Activated naive CD8-positive, alpha-beta T cell treated with anti-CD3 and anti-CD28 coated beads for 36 hours (primary cell): ENCODE data around the gene ARFIP2. TPM values are rescaled to one million over a fixed set of nuclear protein-coding genes. Genes with fewer than 3 reads are reported as not detected.
"Not testable (repeated sequence)": the region's sequence is repeated elsewhere in the genome, so short reads cannot be mapped to it uniquely, and the experiment has no call there.

ENCODE experiments used
- DNase-seq: peaks from one replicate; pipeline ENCODE4 v3.0.0; 2021
- H3K27ac Mint-ChIP-seq: one replicate; pipeline ENCODE4 v1.8.0; 2022; ENCODE audit warnings: mild to moderate bottlenecking, moderate library complexity, mixed read lengths
- H3K27me3 Mint-ChIP-seq: one replicate; pipeline ENCODE4 v1.8.0; 2022; ENCODE audit warnings: mild to moderate bottlenecking, mixed read lengths
- H3K36me3 Mint-ChIP-seq: one replicate; pipeline ENCODE4 v1.8.0; 2021; ENCODE audit warnings: mild to moderate bottlenecking, mixed read lengths
- H3K4me1 Mint-ChIP-seq: one replicate; pipeline ENCODE4 v1.8.0; 2021; ENCODE audit warnings: mixed read lengths
- H3K4me3 Mint-ChIP-seq: one replicate; pipeline ENCODE4 v1.8.0; 2022; ENCODE audit warnings: mild to moderate bottlenecking, moderate library complexity, mixed read lengths
- H3K9me3 Mint-ChIP-seq: one replicate; pipeline ENCODE4 v1.8.0; 2022; ENCODE audit warnings: mixed read lengths
- total RNA-seq, 2 experiments: library from RNA; stranded (reverse); gene quantifications; one replicate each; pipeline ENCODE4 v1.2.3, GENCODE V29; 2021

The ARFIP2 gene, protein sequence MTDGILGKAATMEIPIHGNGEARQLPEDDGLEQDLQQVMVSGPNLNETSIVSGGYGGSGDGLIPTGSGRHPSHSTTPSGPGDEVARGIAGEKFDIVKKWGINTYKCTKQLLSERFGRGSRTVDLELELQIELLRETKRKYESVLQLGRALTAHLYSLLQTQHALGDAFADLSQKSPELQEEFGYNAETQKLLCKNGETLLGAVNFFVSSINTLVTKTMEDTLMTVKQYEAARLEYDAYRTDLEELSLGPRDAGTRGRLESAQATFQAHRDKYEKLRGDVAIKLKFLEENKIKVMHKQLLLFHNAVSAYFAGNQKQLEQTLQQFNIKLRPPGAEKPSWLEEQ
- total RNA-seq: 10 to 100 TPM; 44.2 to 47.1 TPM

DNA sequence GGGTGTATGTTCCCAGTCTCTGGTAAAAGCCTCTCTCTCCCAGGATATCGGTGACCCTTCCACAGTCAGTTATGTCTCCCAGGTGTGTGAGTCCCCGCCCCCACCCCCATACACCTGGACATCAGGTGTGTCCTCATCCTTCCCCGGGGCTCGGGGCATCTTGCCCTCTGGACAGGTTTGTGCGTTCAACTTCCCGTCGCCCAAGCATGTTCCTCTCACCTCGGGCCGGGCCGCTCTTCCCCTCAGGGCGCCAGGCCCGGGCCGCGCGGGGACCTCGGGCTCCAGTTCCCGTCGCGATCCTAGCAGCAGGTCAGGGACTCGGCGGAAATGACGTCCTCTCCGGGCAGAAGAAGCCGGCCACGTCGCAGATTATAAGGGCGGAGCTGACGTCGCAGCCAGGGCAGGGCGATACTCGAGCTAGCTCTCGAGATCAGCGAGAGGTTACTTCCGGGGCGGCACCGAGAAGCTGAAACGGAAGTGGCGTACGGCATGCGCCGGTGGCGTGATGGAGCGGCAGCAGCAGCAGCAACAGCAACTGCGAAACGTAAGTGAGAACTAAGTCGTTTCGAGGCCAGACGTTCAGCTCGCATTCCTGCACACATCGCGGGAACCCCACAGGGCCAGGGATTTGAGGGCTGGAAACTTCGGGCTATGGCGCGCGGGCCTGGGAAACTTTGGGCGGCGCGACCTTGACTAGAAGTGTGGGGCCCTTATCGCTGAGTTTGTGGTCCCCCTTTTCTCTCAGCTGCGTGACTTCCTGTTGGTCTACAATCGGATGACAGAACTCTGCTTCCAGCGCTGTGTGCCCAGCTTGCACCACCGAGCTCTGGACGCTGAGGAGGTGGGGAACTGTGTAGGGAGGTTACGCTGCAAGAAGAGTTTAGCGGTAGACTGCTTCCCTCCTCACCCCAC is at the start of gene ARFIP2, which contains the start of gene TIMM10B:
Gene ARFIP2 (minus strand): TSS at position 320 of the 912 bp plus-strand sequence. CDS start 910 bp downstream, outside the sequence.
Gene TIMM10B (plus strand): TSS at position 490 of the 912 bp plus-strand sequence. CDS start 16 bp downstream, at position 506.
- peak within 1 kb of the TSS; percentile 92 for H3K4me3 Mint-ChIP-seq
- H3K36me3 Mint-ChIP-seq: peaks cover 30% of the 10 kb centered on the region
- H3K27me3 Mint-ChIP-seq: no peaks in the 10 kb centered on the region
- H3K4me1 Mint-ChIP-seq: peaks cover 25% of the 10 kb centered on the region
- H3K27ac Mint-ChIP-seq: peak within 1 kb of the TSS; percentile 94
- no peaks in the 10 kb centered on the region for H3K9me3 Mint-ChIP-seq
- DNase-seq: peak; percentile 96

DNA sequence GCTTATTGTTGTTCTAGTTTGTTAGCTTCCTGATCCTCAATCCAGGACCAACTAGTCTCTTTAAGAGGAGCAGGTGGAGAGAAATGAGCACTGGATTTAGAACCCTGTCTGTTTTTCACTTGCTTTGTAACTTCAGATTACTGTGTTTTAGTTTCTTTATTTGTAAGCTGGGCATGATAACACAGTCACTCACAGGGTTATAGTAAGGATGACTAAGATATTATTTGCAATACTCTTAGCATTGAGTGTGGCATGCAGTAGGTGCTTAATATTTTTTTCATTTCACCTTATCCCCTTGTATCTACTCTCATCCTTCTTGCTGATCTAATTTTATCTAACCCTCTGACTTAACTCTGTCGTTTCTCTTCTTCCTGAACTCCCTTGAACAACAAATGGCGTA is 49.7 kb upstream of the ARFIP2 start:
- Mint-ChIP-seq H3K4me1 (peaks cover 19% of the 10 kb centered on the region), H3K27ac (no peak overlapping the region), H3K4me3 (no peak overlapping the region), H3K9me3 (no peaks in the 10 kb centered on the region), H3K27me3 (no peaks in the 10 kb centered on the region), H3K36me3 (peaks cover 14% of the 10 kb centered on the region)
- DNase-seq: no peak

DNA sequence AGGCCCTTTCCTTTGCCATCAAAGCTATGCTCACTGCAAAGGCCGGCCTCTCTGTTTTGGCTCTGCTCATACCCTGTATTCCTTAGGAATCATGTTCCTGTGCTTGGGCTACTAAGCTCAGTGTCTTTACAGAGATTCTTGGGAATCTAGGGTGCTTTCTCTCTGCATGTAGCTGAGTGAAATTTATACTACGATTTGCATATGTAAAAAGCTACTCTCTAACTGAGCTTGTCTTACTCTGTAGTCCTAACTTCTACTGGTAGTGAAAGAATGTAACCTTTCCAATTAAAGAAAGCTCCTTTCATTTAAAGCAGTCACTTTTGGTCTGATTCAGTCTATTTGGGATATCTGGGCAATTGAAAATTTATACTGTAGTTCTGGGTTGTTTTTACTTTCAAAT is 48.1 kb upstream of the ARFIP2 start:
- Mint-ChIP-seq H3K9me3 (no peaks in the 10 kb centered on the region), H3K4me3 (no peak overlapping the region), H3K27ac (no peak overlapping the region), H3K36me3 (peaks cover 21% of the 10 kb centered on the region), H3K4me1 (peaks cover 31% of the 10 kb centered on the region), H3K27me3 (no peaks in the 10 kb centered on the region)
- no peak for DNase-seq

DNA sequence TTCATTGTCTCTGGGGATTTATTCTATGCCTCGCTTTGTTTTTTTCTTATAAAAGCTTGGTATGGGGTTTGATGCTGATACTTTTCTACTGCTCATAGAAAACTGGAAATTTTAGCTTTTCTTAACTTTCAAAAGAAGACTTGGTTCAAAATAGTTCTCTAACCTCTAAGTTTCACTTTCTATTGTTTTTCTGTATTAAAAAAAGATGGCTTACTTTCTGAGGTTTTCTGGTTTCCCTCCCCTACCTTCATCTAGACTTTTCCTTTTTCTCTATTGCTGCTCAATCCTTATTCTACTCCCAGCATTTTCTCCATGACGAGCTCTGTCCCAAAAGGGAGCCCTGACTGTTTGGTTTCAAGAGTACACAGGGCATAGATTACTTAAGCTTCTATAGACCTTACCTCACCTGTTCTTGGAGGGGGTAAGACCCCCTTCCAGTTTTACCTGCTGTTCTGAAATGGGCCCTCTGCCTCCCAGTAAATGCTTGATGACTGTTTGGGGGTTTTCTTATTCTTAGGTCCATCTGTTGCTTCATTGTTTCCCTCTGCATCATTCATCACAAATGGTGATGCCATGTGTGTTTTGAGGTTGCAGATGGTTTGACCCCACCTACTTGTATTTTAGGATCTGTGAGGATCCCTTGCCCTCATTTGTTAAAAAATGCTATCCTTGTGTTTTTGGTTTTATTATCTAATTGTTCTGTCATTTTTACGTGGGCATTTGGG is 45.4 kb upstream of the ARFIP2 start:
- Mint-ChIP-seq H3K4me1 (peaks cover 46% of the 10 kb centered on the region), H3K9me3 (no peaks in the 10 kb centered on the region), H3K27ac (peak overlapping the region; percentile 85), H3K36me3 (peaks cover 29% of the 10 kb centered on the region), H3K4me3 (peak overlapping the region; percentile 73), H3K27me3 (no peaks in the 10 kb centered on the region)
- peak; percentile 11 for DNase-seq

DNA sequence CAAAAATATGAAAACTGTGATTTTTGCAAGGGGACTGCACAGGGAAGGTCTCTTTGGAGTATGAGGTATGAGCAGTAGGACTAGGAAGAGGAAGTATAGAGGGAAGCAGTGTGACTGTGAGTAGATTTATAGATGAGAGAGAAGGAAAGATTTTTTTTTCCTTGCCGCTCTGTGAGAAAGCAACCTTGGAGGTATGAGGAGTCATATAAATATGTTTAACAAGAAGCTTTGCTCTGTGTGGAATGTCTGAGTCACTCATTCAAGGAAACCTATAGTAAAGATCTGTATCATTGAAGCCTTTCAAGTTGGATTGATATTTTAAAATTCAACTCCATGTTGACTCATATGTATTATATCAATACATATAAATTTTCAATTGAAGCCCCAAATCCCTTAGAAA is 42.1 kb upstream of the ARFIP2 start:
- Mint-ChIP-seq H3K27me3 (no peaks in the 10 kb centered on the region), H3K4me3 (no peak overlapping the region), H3K36me3 (peaks cover 39% of the 10 kb centered on the region), H3K9me3 (no peaks in the 10 kb centered on the region), H3K27ac (peak overlapping the region; percentile 2), H3K4me1 (peaks cover 46% of the 10 kb centered on the region)
- no peak for DNase-seq

DNA sequence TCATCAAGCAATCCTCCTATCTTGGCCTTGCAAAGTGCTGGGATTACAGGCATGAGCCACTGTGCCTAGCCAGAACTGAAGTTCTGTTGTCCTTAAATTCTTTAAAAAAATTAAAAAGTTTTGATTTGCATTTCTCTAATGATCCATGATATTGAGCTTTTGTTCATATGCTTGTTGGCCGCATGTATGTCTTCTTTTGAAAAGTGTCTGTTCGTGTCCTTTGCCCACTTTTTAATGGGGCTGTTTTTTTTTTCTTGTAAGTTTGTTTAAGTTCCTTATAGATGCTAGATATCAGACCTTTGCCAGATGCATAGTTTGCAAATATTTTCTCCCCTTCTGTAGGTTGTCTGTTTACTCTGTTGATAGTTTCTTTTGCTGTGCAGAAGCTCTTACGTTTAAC is 40.8 kb upstream of the ARFIP2 start:
- Mint-ChIP-seq H3K36me3 (peaks cover 36% of the 10 kb centered on the region), H3K4me1 (peaks cover 38% of the 10 kb centered on the region)
- not testable (repeated sequence) for H3K27me3 Mint-ChIP-seq, H3K4me3 Mint-ChIP-seq, H3K9me3 Mint-ChIP-seq, DNase-seq, H3K27ac Mint-ChIP-seq

DNA sequence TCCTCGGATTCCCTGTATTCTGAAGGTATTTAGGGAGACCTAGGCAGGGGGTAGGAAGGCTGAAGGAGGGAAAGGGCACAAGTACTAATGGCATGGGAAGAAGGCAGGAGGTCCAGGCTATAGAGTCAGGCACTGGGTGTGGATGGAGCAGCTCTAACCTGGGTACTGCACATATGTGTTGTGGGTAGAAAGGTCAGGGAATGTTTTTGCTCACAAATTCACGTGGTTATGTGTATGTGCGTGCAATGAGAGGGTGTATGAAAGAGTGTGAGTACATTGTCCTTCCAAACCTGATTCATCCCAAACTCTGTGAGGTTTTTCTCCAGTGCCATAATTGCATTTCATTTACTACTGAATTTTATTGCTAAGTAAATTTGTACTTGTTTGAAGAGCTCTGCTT is 39.1 kb upstream of the ARFIP2 start:
- Mint-ChIP-seq H3K36me3 (peaks cover 41% of the 10 kb centered on the region), H3K4me3 (no peak overlapping the region)

DNA sequence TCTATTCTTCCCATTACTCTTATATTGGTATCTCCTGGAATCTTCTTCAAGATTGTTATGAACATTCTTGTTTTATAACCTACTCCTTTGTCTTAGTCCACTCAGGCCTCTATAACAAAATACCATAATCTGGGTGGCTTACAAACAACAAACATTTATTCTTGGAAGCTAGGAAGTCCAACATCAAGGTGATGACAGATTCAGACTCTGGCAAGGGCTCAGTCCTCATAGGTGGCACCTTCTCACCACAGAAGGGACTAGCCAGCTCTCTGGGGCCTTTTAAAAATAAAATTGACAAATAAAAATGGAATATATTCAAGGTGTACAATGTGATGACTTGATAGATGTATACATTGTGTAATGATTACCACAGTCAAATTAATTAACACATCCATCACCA is 35.7 kb upstream of the ARFIP2 start:
- Mint-ChIP-seq H3K4me3 (no peak overlapping the region), H3K4me1 (no peaks in the 10 kb centered on the region), H3K9me3 (no peaks in the 10 kb centered on the region), H3K27me3 (no peaks in the 10 kb centered on the region), H3K27ac (no peak overlapping the region), H3K36me3 (peaks cover 43% of the 10 kb centered on the region)
- no peak for DNase-seq

More for the DNA sequence above, 39.1 kb upstream of the ARFIP2 start:
- Mint-ChIP-seq H3K9me3 (no peaks in the 10 kb centered on the region), H3K27me3 (no peaks in the 10 kb centered on the region), H3K4me1 (peaks cover 25% of the 10 kb centered on the region), H3K27ac (no peak overlapping the region)
- DNase-seq: no peak

DNA sequence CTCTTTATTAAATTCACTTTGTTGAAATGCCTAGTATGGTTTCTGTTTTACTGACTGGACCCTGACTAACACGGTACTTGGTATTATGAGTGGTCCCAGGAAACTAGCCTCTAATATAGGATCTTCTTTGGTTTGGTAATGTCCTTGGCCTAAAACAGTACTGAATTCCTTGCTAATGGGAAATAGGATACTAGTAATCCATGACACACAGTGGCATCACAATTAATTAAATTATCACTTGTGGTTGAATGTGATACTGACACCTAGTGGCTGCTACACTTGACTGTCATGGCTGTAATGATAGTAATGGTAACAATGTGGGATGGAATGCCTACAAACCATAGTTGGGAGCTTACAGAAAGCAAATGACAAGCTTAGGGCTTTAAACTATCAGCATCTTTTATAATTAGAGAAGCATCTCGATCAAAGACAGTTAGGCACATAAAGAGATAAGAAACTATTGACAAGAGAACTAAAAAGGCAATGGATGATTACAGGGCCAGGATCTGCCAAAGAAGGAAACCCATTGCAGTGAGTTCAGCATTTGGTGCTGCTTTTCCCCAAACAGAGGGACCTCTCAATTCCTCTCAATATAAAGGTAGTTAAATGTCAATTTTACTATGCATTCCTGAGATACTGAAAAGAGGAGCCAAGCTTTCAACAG is 24.6 kb upstream of the ARFIP2 start:
- H3K4me3 Mint-ChIP-seq: no peak overlapping the region
- no peaks in the 10 kb centered on the region for H3K9me3 Mint-ChIP-seq
- peaks cover 14% of the 10 kb centered on the region for H3K36me3 Mint-ChIP-seq
- no peak for DNase-seq
- no peak overlapping the region for H3K27ac Mint-ChIP-seq
- H3K27me3 Mint-ChIP-seq: no peaks in the 10 kb centered on the region
- peaks cover 5% of the 10 kb centered on the region for H3K4me1 Mint-ChIP-seq

DNA sequence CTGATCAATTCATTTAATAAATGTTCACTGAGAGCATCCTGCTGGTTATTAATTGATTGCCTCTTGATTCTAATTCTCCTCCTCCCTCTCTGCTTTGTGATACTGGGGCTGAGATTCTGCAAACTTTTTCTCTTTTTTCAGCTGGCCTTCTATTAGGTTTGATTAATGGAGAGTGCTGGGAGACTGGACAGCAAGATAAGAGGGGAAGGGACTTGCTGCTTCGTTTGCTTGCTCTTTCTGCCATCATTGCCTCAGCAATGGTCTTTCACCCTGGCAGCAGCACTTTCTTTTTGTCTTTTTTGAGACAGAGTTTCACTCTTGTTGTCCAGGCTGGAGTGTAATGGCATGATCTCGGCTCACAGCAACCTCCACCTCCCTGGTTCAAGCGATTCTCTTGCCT is 23.0 kb upstream of the ARFIP2 start:
- no peaks in the 10 kb centered on the region for H3K27me3 Mint-ChIP-seq
- no peak for DNase-seq
- no peak overlapping the region for H3K4me3 Mint-ChIP-seq
- peaks cover 12% of the 10 kb centered on the region for H3K36me3 Mint-ChIP-seq
- no peak overlapping the region for H3K27ac Mint-ChIP-seq
- H3K9me3 Mint-ChIP-seq: no peaks in the 10 kb centered on the region
- peaks cover 5% of the 10 kb centered on the region for H3K4me1 Mint-ChIP-seq

DNA sequence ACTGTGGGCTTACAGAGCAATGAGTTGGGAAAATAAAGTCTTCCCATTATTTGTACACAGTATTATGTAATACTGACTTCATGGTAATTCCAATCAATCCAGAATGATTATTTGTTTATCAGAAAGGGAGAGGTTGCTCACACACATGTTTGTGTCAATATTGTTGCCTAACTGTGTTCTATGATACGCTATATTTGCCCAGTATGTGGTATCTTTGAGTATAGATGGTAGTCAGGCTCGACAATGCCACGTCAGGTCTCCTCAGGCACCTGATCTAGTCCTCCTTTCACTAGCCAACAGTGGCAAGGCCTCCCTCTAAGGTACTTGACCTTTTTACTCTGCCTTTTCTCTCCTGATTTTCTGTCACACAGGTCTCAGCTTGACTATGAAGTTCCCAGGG is 21.3 kb upstream of the ARFIP2 start:
- Mint-ChIP-seq H3K27me3 (no peaks in the 10 kb centered on the region), H3K36me3 (peaks cover 15% of the 10 kb centered on the region), H3K4me1 (peaks cover 5% of the 10 kb centered on the region), H3K4me3 (no peak overlapping the region), H3K27ac (no peak overlapping the region), H3K9me3 (no peaks in the 10 kb centered on the region)
- DNase-seq: no peak

DNA sequence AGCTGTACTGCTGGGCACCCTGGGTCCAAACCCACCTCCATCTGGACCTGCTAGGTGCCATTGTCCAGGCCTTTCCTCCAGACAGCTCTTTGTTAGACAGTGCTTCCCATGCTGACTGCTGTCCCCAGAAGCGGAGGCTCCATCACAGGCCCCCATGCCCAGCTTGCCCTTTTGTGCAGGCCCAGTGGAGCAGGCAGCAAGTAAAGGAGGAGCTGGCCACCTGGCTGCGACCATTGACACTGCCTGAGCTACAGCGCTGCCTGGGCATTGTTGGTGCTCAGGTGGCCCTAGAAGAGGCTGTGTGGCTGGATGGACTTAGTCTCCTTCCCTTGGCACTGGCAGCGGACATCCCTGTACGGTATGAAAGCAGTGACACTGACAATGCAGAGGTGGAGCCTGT is 17.4 kb upstream of the ARFIP2 start:
- no peak overlapping the region for H3K4me3 Mint-ChIP-seq
- no peaks in the 10 kb centered on the region for H3K27me3 Mint-ChIP-seq
- peaks cover 19% of the 10 kb centered on the region for H3K36me3 Mint-ChIP-seq
- H3K4me1 Mint-ChIP-seq: peaks cover 8% of the 10 kb centered on the region
- no peaks in the 10 kb centered on the region for H3K9me3 Mint-ChIP-seq
- H3K27ac Mint-ChIP-seq: no peak overlapping the region
- no peak for DNase-seq

DNA sequence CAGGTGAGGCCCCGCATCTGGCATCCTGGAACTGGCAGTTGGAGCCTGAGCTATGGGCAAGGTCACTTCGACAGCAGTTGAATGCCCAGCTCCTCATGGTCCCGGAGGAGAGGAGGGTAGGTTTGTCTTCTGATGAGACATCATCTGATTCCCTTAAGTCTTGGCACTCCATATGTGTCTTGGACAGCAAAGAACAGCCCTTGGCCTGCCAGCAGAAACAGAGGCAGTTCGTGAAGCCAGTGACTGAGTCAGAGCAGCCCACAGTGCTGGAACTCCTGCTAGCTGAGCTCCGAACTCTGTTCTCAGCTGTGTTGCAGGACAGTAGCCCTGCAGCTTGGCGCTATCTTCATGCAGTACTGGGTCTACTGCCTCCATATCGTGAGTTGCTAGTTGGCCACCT is 17.0 kb upstream of the ARFIP2 start:
- DNase-seq: no peak
- H3K4me1 Mint-ChIP-seq: peaks cover 11% of the 10 kb centered on the region
- H3K36me3 Mint-ChIP-seq: peaks cover 19% of the 10 kb centered on the region
- no peaks in the 10 kb centered on the region for H3K9me3 Mint-ChIP-seq
- no peak overlapping the region for H3K27ac Mint-ChIP-seq
- no peaks in the 10 kb centered on the region for H3K27me3 Mint-ChIP-seq
- H3K4me3 Mint-ChIP-seq: no peak overlapping the region

DNA sequence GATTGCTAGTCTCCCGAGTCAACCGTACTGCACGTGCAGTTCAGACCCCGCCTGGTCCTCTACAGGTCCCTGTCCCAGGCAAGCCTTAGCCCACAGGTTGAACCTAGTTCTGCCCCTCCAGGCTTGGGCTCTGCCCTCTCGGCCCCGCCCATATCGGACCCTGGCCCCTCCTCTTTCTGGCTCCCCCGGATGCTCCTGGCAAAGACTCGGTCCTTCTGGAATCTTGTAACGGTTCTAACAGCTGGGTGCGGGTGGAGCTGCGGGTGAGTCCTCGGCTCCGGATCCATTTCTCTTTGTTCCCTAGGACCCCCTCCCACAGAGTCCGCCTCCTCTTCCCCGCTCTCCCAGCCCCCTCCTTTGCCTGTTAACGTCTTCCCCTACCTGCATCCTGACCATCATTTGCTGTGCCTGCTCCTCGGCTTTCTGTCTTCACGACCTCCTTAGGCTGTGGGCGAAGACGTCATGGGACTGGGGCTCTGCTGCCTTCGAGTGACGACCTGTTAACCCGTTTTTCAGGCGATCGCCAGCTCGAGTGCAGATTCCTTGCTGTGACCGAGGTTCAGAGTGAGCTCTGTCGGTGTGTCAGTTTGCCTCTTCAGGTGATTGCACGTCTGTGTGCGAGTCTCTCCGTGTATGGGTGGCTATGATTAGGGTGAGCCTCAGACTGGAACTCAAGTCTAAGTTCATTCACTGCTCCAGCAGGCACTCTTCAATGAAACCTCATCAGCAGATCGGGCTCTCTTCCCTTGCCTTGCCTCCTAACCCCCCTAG is 16.1 kb upstream of the ARFIP2 start, which contains the start of gene DNHD1:
Gene DNHD1 (plus strand): TSS at position 212 of the 771 bp plus-strand sequence. CDS start 936 bp downstream, outside the sequence.
- Mint-ChIP-seq H3K27me3 (no peaks in the 10 kb centered on the region), H3K9me3 (no peaks in the 10 kb centered on the region), H3K36me3 (peaks cover 19% of the 10 kb centered on the region), H3K4me1 (peaks cover 11% of the 10 kb centered on the region), H3K4me3 (no peak within 1 kb of the TSS), H3K27ac (peak within 1 kb of the TSS; percentile 53)
- no peak for DNase-seq
